Fibroblast of skin of back (primary cell): ENCODE measurements around the gene MATN3.

ENCODE experiments used
- DNase-seq: peaks from one replicate; pipeline ENCODE4 v3.0.0-alpha.2; 2013

MATN3 gene

GRCh38 chr2:20001361-20001863, 11.1 kb downstream of the MATN3 start:
- no peak for DNase-seq

- DNase-seq = no peak
These were observed 18.7 kb downstream of the MATN3 start for GRCh38 chr2:19993731-19994130.

DNA sequence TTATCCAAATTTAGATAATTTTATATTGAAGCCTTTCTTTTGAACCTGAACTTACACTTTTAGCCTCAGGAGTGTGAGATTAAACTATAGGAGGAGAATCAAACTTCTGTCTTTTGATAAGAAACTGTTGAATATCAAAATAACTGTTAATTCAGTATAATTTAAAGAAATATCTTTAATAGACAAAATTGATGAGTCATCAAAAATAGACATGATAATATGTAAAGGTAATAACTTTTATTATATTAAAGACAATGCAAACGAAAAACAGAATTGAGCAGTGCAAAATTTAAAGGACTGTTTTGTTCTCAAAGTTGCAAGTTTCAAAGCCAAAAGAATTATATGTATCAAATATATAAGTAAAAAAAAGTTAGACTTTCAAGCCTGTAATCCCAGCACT, 20.6 kb downstream of the MATN3 start:
- DNase-seq = no peak

GRCh38 chr2:19990416-19990728, 22.1 kb downstream of the MATN3 start:
- no peak for DNase-seq

DNA sequence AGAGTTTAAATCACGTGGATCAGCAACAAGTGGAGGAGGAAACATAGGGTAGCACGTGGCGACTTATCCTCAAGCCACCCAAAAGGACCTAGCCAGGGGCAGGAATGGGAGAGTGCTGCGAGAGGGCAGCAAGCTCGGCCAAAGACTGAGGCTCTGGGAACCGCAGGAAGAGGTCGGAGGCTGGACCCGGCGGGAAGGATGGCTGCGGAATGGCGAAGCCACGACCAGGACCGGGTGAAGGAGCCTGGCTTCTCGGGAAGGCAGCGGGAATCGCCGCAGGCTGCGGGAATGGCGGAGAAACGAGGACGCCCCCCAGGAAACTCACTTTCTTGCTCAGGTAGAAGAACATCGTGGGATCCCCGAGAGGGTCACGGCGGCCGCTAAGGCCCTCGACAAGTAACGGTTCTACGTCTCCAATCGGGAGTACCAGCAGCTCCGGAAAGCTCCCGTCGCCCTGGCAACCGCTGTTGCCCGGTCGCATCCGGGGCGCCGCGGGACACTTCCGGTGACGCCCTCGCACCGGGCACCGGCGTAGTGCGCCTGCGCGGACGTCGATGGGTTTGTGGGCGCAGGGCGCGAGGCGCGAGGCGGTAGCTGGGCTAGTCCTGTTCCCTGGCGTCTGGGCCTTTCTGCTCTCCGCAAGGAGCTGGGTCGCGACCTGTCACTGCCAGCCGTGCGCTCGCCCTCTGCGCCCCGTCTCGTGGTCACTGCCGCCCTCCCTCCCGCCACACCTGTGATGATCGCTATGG, 22.6 kb downstream of the MATN3 start, which contains the start of gene WDR35:
TSS of gene WDR35 (minus strand) at position 439 of the 749 bp plus-strand sequence. CDS start at position 349, 90 bp downstream.
- DNase-seq = peak; percentile 88

- DNase-seq = no peak
These were observed 23.2 kb downstream of the MATN3 start for GRCh38 chr2:19989342-19989666.

DNA sequence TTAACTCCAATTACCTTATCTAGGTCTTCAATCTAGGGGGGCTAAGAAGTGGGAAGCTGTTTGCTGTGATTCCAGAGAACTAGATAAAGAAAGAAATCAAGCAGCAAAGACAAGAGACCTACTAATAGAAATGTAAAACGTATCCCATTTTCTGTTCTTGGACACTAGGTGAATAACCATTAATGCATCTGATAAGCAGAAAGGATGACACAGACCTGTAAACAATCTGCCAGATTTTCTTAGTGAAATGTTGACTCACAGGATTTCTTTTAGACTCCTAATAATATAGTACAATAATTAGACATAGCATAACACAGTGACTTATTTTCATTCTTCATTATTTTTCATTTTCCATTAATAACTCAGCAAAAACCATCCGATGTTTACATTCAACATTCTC, 23.9 kb downstream of the MATN3 start:
- DNase-seq = no peak

DNA sequence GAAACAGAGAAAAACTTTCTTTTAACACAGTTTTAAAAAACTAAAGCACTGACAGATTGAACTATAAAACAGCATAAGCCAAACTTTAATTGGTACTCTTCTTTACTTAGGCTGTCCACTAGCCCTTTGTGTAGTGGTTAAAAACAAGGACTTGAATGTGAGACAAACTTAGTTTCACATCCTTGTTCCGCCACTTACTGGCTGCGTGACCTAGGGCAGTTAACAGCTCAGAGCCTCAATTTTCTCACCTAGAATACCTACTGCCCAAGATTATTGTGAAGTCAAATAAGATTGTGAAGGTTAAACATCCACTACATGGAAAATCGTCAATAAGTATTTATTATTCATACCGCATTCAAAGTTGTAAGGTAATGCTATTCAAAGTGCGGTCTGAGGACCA, 24.5 kb downstream of the MATN3 start:
- DNase-seq = no peak

DNA sequence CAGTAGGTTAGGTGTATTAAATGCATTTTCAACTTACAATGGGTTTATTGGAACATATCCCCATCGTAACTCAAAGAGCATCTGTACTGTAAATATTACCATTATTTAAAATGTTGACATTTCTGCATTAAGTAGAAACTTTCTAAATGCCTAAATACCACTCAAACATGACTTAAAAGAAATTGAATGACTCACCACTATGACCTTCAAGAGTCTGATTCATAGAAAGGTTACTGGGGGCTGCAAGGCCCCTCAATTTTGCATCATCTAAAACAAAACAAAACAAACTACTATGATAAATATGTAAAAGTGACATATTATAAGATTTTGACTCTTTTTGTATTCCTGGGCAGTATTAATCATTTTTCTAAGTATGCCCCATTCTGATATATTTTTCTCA, 30.2 kb downstream of the MATN3 start:
- DNase-seq = peak; percentile 19

GRCh38 chr2:19979932-19980331, 32.5 kb downstream of the MATN3 start:
- DNase-seq = no peak

GRCh38 chr2:19973466-19973865, 39.0 kb downstream of the MATN3 start:
- DNase-seq = no peak

GRCh38 chr2:19971691-19972090, 40.8 kb downstream of the MATN3 start:
- no peak for DNase-seq

GRCh38 chr2:19963386-19963785, 49.1 kb downstream of the MATN3 start:
- DNase-seq = no peak

- DNase-seq = peak; percentile 75
These were observed 56.7 kb downstream of the MATN3 start for GRCh38 chr2:19955544-19956422.

GRCh38 chr2:19949071-19949470, 63.4 kb downstream of the MATN3 start:
- peak; percentile 59 for DNase-seq

- DNase-seq = peak; percentile 51
These were observed 65.1 kb downstream of the MATN3 start for GRCh38 chr2:19947184-19947940.

DNA sequence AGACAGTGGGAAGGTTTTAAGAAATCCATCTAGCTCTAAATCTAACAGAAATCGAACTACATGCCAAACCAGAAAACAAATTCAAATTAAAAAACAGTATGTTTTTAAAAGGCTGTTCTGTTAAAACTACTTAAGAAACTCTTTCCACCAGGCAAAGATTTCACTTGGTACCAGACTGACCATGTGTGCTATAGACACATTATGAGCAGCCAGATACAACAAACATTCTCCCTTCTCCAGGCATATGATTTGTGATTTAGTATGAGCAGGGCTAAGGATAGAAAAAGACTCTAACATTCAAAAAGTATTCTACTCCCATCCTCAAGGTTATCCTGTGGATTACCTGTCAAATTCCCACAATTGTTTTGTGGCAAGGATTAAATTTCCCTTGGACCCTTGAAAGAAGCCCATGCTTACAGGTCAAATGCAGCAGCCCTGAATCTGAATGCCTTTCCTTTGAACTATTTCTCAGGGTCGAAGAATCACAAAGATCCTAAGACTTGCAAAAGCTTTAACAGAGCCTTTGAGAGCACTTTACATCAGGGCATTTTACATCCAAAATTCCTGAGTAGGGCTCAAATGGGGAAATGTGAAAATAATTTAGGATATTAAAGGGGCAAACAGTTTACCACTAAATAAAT, 68.1 kb downstream of the MATN3 start:
- no peak for DNase-seq

DNA sequence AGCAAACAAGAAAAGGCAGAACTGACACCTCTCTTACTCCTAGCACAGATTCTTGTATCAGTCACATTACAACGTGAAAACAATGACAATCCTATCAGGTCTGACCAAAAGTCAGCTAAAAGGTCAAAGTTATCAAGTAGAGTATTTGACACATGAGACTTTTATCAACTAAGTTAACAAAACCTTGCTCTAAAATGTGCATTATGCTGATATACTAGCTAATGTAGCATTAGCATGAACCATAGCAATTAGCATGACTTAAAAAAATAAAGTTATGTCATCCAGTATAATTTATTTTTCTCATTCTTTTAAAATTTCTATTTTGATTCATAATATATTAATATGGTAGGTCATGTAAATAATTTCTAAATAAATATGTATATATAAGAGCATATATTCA, 69.3 kb downstream of the MATN3 start:
- DNase-seq = no peak

GRCh38 chr2:19942199-19942598, 70.3 kb downstream of the MATN3 start:
- no peak for DNase-seq
